ENCODE measurements around the gene KCNMA1.

Gene KCNMA1

DNA sequence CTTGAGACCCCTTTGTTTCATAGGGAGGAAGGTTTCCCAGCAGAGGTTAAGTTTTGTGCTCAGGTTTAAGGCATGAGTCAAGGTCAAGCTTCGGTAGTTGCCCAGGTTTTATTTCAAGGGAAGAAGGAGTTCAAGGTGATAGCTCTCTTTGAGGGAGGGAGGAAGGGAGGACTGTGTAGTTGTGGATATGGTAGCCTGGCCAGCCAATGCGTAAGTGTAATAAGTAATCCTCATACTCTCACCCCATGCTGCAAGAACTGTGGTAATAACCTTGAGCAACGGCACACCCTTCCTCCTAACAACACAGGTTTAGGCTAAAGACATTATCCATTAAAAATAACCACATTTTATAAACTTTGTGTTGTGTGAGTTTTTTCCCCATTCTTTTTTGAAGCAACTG lies 478.9 kb downstream of the KCNMA1 start:
- H3K4me3 ChIP-seq (ENCODE audit: low read depth, low read length): no peak overlapping the region
- TF ChIP-seq, protein P1, sequence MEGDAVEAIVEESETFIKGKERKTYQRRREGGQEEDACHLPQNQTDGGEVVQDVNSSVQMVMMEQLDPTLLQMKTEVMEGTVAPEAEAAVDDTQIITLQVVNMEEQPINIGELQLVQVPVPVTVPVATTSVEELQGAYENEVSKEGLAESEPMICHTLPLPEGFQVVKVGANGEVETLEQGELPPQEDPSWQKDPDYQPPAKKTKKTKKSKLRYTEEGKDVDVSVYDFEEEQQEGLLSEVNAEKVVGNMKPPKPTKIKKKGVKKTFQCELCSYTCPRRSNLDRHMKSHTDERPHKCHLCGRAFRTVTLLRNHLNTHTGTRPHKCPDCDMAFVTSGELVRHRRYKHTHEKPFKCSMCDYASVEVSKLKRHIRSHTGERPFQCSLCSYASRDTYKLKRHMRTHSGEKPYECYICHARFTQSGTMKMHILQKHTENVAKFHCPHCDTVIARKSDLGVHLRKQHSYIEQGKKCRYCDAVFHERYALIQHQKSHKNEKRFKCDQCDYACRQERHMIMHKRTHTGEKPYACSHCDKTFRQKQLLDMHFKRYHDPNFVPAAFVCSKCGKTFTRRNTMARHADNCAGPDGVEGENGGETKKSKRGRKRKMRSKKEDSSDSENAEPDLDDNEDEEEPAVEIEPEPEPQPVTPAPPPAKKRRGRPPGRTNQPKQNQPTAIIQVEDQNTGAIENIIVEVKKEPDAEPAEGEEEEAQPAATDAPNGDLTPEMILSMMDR (IDR thresholded peaks at IDR 0.05; ENCODE audit: low read depth, low read length): no peak

GRCh38 chr10:77157248-77158019 lies 480.2 kb downstream of the KCNMA1 start:
- TF ChIP-seq, protein P1 (IDR thresholded peaks at IDR 0.05; ENCODE audit: low read depth, low read length): no peak
- no peak overlapping the region for H3K4me3 ChIP-seq (ENCODE audit: low read depth, low read length)

DNA sequence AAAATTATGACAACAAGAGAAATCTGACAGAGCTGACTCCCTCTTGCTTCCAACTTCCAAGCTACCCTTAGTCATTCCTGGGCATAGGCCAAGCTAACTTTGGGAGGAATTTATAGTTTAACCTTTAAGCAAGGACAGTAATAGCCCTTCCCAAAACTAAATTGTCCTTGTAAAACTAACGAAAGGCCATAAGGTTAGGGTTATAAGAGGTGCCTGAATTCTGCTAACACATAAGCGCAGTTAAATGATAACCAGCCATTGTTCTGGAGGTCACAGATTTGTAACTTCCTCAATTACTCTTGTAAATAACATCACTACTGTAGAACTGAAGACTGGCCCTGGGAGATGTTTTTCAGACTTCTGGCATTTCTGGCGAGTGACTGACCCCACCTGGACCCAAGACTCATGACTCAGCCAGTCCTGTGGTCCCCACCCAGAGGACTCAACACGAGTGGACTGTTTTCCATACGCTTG lies 481.2 kb downstream of the KCNMA1 start:
- no peak overlapping the region for H3K4me3 ChIP-seq (ENCODE audit: low read depth, low read length)
- TF ChIP-seq, protein P1 (IDR thresholded peaks at IDR 0.05; ENCODE audit: low read depth, low read length): no peak

DNA sequence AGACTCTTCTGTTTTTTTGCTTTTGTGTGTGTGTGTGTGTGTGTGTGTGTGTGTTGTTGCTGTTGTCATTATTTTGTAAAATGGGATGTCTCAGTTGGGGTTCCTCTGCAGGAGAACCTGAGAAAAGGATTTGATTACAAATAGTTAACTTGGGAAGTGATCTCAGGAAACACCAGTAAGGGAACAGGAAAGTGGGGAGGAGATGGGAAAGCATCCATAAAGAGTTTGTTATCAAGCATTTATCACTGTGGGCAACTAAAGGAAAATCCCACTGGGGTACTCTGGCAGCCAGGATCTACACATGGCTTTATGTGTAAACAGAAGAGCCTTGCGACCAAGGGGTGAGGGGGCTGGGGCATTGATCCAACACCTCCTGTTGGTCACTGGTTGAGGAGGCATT lies 485.4 kb downstream of the KCNMA1 start:
- H3K4me3 ChIP-seq (ENCODE audit: low read depth, low read length): no peak overlapping the region
- TF ChIP-seq, protein P1 (IDR thresholded peaks at IDR 0.05; ENCODE audit: low read depth, low read length): no peak

GRCh38 chr10:77151408-77151807 lies 486.2 kb downstream of the KCNMA1 start:
- H3K4me3 ChIP-seq (ENCODE audit: low read depth, low read length): no peak overlapping the region
- TF ChIP-seq, protein P1 (IDR thresholded peaks at IDR 0.05; ENCODE audit: low read depth, low read length): no peak

- TF ChIP-seq, protein P1 (IDR thresholded peaks at IDR 0.05; ENCODE audit: low read depth, low read length): no peak
- H3K4me3 ChIP-seq (ENCODE audit: low read depth, low read length): no peak overlapping the region
These were observed 487.9 kb downstream of the KCNMA1 start for GRCh38 chr10:77149706-77150105.

- TF ChIP-seq, protein P1 (IDR thresholded peaks at IDR 0.05; ENCODE audit: low read depth, low read length): no peak
- H3K4me3 ChIP-seq (ENCODE audit: low read depth, low read length): no peak overlapping the region
These were observed 488.6 kb downstream of the KCNMA1 start for GRCh38 chr10:77149001-77149400.
